T follicular helper cell (primary cell): ENCODE results near the gene PDZD2.
"Not testable (repeated sequence)": the region's sequence is repeated elsewhere in the genome, so short reads cannot be mapped to it uniquely, and the experiment has no call there.

Experiments used
- DNase-seq: peaks from one replicate; pipeline ENCODE4 v3.0.0-alpha.2; 2020; ENCODE audit warnings: low read depth

PDZD2 gene

GRCh38 chr5:31934156-31934555 lies 295.2 kb downstream of the PDZD2 start:
- DNase-seq: no peak

GRCh38 chr5:31935496-31936369 lies 296.8 kb downstream of the PDZD2 start:
- no peak for DNase-seq

DNA sequence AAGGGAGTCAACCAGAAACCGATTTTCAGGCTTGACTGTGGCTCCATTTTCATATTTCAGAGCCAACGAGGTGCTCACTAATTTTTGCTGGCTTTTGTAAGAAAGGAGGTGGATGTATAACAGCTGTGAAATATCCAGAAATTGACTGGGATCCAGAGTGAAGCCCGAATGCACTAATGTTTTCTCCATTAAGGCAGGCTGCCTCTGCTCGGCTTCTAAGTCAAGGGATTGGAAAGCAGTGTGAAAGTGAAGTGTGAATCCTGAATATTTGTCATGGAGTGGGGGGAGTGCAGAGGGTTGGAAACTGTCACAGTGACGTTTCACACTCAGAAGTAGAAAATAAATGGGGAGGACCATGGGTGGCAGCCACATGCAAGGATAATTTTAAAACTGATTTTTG lies 297.8 kb downstream of the PDZD2 start:
- DNase-seq: no peak

DNA sequence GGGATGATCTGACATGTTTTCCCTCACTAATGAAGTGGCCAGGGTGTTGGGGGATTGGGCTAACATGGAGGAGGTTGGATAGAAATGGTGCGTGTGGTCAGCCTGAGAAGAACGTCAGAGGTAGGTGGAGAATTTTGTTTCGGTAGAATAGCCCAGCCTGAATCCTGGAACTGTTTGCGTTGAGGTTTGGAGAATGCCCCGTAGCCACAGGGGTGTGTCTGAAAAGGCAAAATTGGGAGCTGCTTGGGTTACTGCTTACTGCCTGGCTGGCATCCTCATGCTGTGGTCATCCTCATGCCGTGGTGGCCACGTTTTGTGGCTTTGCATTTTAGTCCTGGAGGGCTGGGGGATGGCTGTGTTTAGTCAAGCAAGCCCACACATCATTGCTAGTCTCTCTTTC lies 298.3 kb downstream of the PDZD2 start:
- DNase-seq: no peak

GRCh38 chr5:31937703-31938102 lies 298.8 kb downstream of the PDZD2 start:
- no peak for DNase-seq

- no peak for DNase-seq
These were observed 300.2 kb downstream of the PDZD2 start for GRCh38 chr5:31939151-31939550.

DNA sequence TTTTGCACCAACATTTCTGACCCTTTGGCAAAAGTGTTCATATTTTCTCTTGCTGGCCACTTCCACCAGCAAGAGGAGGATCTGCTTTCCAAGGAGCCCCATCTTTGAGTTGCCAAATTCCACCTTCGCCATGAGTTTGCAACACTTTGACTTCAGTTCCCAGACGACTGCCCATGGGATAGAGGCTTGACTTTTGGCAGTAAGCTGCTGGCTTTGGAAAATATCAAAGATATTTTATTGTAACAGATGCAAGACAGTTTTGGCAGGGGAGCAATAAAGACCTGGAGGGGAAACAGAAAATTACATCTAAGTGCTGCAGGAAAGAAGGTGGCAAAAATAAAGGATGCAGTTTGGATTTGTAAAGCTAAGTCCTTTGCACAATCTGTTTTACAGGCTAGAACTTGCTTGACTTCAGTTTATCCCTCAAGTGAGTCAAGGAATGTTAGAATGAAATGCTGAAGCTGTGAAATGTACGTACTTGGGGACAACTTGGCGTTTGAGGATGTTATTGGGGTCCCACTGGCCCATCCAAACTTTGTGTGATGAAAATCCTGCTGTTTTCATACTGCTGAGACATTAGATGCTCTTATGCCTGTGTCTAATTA lies 302.3 kb downstream of the PDZD2 start:
- DNase-seq: no peak

DNA sequence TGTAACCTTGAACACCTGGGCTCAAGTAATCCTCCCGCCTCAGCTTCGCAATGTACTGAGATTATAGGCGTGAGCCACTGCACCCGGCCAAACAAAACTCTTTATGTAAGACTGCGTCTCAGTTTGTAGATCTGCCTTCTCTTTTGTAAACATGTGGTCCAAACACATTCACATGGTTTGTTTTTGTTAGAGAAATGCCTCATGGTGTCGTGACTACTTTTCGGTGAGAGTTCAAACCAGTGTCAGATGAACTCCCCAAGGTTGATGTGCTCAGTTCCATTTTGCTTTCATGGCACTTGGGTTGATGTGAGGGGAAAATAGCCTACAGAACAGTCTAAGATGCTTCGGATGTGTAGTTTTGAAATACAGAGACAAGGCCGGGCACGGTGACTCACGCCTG lies 303.6 kb downstream of the PDZD2 start:
- no peak for DNase-seq

GRCh38 chr5:31944684-31945445 lies 305.9 kb downstream of the PDZD2 start:
- no peak for DNase-seq

GRCh38 chr5:31948006-31948405 lies 309.1 kb downstream of the PDZD2 start:
- DNase-seq: no peak

DNA sequence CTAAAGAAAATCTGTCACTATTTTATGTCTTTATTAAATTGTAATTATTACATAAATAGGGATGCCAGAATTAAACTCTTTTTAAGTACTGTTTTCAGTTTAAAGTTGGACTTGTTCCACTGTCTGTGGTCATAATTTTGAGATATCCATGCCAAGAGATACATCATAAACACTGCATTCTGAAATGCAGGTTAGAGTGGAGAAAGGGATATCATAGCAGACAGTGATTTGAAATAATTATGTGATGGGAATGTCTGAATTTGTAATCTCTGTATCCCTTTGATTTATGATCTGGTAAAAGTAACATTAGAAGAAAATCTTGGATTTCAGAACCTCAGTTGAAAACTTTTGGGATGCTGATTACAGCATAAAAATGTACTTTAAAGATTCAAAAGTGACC lies 313.1 kb downstream of the PDZD2 start:
- DNase-seq: no peak

DNA sequence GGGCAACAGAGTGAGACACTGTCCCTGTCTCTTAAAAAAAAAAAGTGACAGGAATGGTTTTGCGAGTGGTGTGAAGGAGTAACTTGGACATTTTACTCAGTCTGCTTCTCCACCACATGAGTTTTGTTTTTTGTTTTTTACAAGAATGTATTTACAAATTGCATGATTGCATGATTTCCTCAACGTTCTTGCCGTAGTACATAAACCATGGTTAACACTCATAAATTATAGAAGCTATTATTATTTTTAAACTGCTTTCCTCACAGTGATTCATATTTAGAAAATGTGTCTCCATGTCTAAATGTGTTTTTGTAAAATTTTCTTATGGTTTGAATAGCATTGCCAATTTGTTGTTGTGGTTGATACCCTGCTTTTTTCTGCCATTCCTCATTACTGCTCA lies 315.2 kb downstream of the PDZD2 start:
- DNase-seq: no peak

DNA sequence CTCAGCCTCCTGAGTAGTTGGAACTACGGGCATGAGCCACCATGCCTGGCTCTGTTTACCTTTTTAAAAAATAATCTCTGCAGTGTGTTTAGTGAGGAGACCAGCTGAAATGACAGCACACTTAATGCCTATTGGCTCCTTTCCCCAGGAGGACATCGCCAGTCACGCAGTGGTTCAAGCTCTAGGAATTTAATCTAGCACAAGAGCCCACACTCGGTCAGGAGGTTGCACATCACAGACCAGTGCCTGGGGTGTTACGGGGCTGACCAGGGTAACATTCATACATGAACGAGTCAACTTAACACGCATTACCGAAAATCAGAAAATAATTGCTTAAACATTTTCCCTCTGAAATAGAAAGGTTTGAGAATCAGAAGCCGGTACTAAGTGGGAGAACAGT lies 318.2 kb downstream of the PDZD2 start:
- DNase-seq: no peak

DNA sequence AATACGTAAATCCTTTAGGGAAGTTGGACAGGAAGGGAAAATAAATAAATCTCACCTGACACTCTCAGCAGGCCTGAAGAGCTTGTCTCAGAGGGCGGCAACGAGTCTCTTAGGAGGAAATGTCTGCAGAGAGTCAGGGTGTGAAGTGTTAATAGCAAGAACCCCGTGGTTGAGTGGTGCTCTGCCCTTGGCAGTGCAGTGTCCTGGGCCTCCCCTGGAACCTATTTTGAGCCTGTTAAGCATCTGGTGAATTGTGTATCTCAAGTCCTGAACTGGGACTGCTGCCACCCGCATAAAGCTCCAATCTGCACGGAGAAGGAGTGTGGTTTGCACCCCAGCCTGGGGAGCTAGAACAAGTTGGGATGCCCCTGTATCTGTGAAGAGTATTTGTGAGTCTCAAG lies 323.4 kb downstream of the PDZD2 start:
- no peak for DNase-seq

DNA sequence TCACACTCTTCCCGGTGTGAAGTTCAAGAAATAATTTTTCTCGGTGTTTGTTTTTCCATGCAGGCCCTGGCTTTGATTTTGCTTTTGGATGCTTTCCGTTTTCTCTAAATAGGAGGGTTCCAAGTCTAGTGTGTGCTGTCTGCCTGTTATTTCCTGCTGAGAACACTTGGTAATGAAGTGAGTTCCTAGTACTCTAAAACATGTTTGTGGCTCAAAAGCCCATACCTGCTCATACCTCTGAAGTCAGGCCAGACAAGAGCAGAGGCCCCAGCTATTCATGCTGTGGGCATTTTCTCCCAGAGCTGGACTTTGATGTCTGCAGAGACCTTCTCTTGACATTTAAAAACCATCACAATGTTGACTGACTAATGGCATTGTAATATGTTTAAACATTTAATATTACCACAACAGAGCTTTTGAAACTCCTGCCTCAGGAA lies 324.0 kb downstream of the PDZD2 start:
- no peak for DNase-seq

DNA sequence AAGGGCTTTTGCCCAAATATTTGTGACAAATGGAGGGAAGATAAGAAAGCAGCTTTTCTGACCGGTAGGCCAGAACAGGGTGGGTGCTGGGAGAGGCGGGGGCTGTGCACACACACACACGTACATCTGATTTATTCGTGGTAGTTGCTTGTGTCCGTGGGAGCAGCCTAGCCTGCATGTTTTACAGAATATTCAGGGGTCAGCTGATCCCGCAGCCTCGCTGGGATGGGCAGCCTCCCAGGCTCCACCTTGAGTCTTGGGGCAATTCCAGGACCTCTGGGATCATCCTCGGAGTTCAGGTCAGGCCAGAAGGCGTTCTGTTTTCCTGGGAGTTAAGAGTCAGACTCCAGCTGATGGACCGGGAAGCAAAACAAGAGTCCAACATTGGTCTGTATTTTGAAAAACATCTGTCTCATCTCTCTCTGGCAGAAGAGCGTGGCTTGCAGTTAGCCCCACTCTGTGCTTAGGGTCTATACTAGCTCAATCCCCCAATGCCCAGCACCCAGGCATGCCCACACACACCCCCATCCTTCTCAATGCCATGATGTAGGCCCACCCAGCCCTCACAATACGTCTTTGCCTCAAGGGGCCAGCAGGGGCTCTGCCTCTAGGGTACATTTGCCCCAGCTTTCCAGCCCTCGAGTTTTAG lies 324.6 kb downstream of the PDZD2 start:
- no peak for DNase-seq

- no peak for DNase-seq
These were observed 325.1 kb downstream of the PDZD2 start for GRCh38 chr5:31964007-31964360.

- no peak for DNase-seq
These were observed 326.3 kb downstream of the PDZD2 start for GRCh38 chr5:31965227-31965626.

DNA sequence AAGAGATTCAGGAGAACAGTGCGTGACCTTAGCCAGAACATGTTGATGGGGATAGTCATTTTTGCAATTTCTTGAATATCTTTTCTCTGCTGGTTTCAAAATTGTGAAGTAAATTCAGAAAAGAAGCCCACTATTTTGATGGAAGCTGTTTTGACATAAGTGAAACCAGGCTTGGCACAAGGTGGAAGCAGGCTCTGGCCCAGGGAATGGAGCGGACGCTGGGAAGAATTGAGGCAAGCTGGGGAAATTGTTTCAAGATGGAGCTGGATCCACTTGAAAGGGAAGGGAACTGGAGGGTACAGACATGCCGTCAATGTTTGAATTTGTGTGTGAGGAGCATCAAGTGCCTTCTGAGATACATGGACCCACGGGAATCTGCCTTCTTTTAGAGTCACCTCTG lies 328.0 kb downstream of the PDZD2 start:
- DNase-seq: no peak

- no peak for DNase-seq
These were observed 328.5 kb downstream of the PDZD2 start for GRCh38 chr5:31967461-31967860.

- no peak for DNase-seq
These were observed 333.6 kb downstream of the PDZD2 start for GRCh38 chr5:31972558-31972957.

DNA sequence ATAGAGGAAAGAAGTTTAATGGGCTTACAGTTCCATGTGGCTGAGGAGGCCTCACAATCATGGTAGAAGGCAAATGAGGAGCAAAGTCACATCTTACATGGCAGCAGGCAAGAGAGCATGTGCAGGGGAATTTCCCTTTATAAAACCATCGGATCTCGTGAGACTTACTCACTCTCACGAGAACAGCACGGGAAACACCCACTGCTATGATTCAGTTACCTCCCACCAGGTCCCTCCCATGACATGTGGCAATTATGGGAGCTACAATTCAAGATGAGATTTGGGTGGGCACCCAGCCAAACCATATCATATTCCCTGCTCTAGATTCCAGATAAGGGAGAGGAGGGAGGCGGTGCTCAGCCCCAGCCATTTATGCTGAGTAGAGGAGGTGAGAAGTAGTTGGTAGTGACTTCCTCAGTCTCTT lies 336.3 kb downstream of the PDZD2 start:
- DNase-seq: not testable (repeated sequence)
